Astrocyte (in vitro differentiated cells and primary cell): ENCODE results near the gene PADI3. TPM values are rescaled to one million over a fixed set of nuclear protein-coding genes. Genes with fewer than 3 reads are reported as not detected.

Experiments used
- DNase-seq: peaks from one replicate; pipeline ENCODE4 v3.0.0-alpha.2; 2010; ENCODE audit warnings: low read depth
- FAIRE-seq: peaks from 2 replicates; lab custom pipeline; 2011; peaks lifted over from hg19 to GRCh38; lab: Jason Lieb, UNC
- H2AFZ ChIP-seq: 2 replicates; pipeline ENCODE4 v1.6.0; 2012; ENCODE audit warnings: low read depth, low read length, inconsistent platforms
- H3K27ac ChIP-seq: 2 replicates; pipeline ENCODE4 v1.5.1; 2011; ENCODE audit warnings: low read depth, low read length, inconsistent platforms
- H3K27me3 ChIP-seq: 2 replicates; pipeline ENCODE4 v1.6.0; 2011; ENCODE audit warnings: low read length, inconsistent platforms; ENCODE audit not compliant: insufficient read depth
- H3K36me3 ChIP-seq: 2 replicates; pipeline ENCODE4 v1.5.1; 2011; ENCODE audit warnings: low read length, inconsistent platforms; ENCODE audit not compliant: insufficient read depth
- H3K4me1 ChIP-seq: 2 replicates; pipeline ENCODE4 v1.5.1; 2011; ENCODE audit warnings: low read length, inconsistent platforms; ENCODE audit not compliant: insufficient read depth
- H3K4me2 ChIP-seq: 2 replicates; pipeline ENCODE4 v1.6.0; 2012; ENCODE audit warnings: low read length, inconsistent platforms
- H3K4me3 ChIP-seq: 2 replicates; pipeline ENCODE4 v1.5.1; 2011; ENCODE audit warnings: low read depth, mild to moderate bottlenecking, low read length, inconsistent platforms; ENCODE audit not compliant: insufficient read depth
- H3K79me2 ChIP-seq: 2 replicates; pipeline ENCODE4 v1.6.0; 2012; ENCODE audit warnings: mild to moderate bottlenecking, low read length, inconsistent platforms; ENCODE audit not compliant: insufficient read depth
- H3K9ac ChIP-seq: 2 replicates; pipeline ENCODE4 v1.6.0; 2012; ENCODE audit warnings: mild to moderate bottlenecking, low read length, inconsistent platforms
- H3K9me3 ChIP-seq: 2 replicates; pipeline ENCODE4 v1.5.1; 2012; ENCODE audit warnings: low read depth, mild to moderate bottlenecking, low read length, inconsistent platforms; ENCODE audit not compliant: insufficient read depth
- H4K20me1 ChIP-seq: 2 replicates; pipeline ENCODE4 v1.6.0; 2012; ENCODE audit warnings: low read length, inconsistent platforms; ENCODE audit not compliant: insufficient read depth
- H3K27ac Mint-ChIP-seq: one replicate; pipeline ENCODE4 v1.8.0; 2021; ENCODE audit warnings: mild to moderate bottlenecking, mixed read lengths; ENCODE audit not compliant: unreplicated experiment
- H3K27me3 Mint-ChIP-seq: one replicate; pipeline ENCODE4 v1.8.0; 2021; ENCODE audit warnings: low read depth, mixed read lengths; ENCODE audit not compliant: unreplicated experiment
- H3K36me3 Mint-ChIP-seq: one replicate; pipeline ENCODE4 v1.8.0; 2021; ENCODE audit warnings: low read depth, mixed read lengths; ENCODE audit not compliant: unreplicated experiment
- H3K4me1 Mint-ChIP-seq: one replicate; pipeline ENCODE4 v1.8.0; 2021; ENCODE audit warnings: low read depth, mixed read lengths; ENCODE audit not compliant: unreplicated experiment
- H3K4me3 Mint-ChIP-seq: one replicate; pipeline ENCODE4 v1.8.0; 2021; ENCODE audit warnings: mild to moderate bottlenecking, moderate library complexity, mixed read lengths; ENCODE audit not compliant: unreplicated experiment
- H3K9me3 Mint-ChIP-seq: one replicate; pipeline ENCODE4 v1.8.0; 2021; ENCODE audit warnings: mild to moderate bottlenecking, mixed read lengths; ENCODE audit not compliant: unreplicated experiment
- CTCF ChIP-seq: IDR thresholded peaks from 2 replicates; pipeline ENCODE4 v1.5.1; 2011; ENCODE audit warnings: low read depth, mild to moderate bottlenecking, inconsistent platforms, low read length, moderate library complexity; ENCODE audit not compliant: insufficient read depth
- EZH2 ChIP-seq: IDR thresholded peaks from 2 replicates; pipeline ENCODE4 v1.6.1; 2012; ENCODE audit warnings: mild to moderate bottlenecking, low read length, inconsistent platforms; ENCODE audit not compliant: insufficient read depth
- total RNA-seq: library from RNA; stranded (reverse); gene quantifications from 2 replicates; pipeline ENCODE4 v1.2.1, GENCODE V29; 2021

Gene PADI3
- total RNA-seq, 1 donor from 2014 or later, result 0.09 TPM

GRCh38 chr1:17289721-17290120 lies 40.8 kb downstream of the PADI3 start:
- peaks cover 2% of the 10 kb centered on the region for H3K9me3 Mint-ChIP-seq
- H3K4me3 Mint-ChIP-seq, result no peak overlapping the region
- H3K4me1 Mint-ChIP-seq, result peaks cover 5% of the 10 kb centered on the region
- Histone ChIP-seq H2AFZ (no peak overlapping the region), H3K4me1 (peaks cover 19% of the 10 kb centered on the region), H3K27me3 (peaks cover 5% of the 10 kb centered on the region), H3K4me2 (peak overlapping the region; percentile 27), H3K4me3 (no peak overlapping the region), H4K20me1 (no peaks in the 10 kb centered on the region), H3K79me2 (no peaks in the 10 kb centered on the region), H3K9me3 (no peaks in the 10 kb centered on the region), H3K36me3 (no peaks in the 10 kb centered on the region), H3K9ac (no peak overlapping the region), H3K27ac (no peak overlapping the region)
- no peaks in the 10 kb centered on the region for H3K36me3 Mint-ChIP-seq
- no peak overlapping the region for H3K27ac Mint-ChIP-seq
- DNase-seq (peak; percentile 64), FAIRE-seq (peak; percentile 32)
- H3K27me3 Mint-ChIP-seq, result peaks cover 32% of the 10 kb centered on the region
- TF ChIP-seq CTCF, result no peak
- TF ChIP-seq EZH2, result no peak

GRCh38 chr1:17290553-17290952 lies 41.7 kb downstream of the PADI3 start:
- Histone ChIP-seq H3K27ac (no peak overlapping the region), H2AFZ (no peak overlapping the region), H3K4me3 (no peak overlapping the region), H3K36me3 (no peaks in the 10 kb centered on the region), H3K9me3 (no peaks in the 10 kb centered on the region), H3K79me2 (no peaks in the 10 kb centered on the region), H3K9ac (no peak overlapping the region), H3K4me1 (peaks cover 19% of the 10 kb centered on the region), H3K27me3 (peaks cover 5% of the 10 kb centered on the region), H3K4me2 (no peak overlapping the region), H4K20me1 (no peaks in the 10 kb centered on the region)
- TF ChIP-seq EZH2 (no peak), CTCF (no peak)
- DNase-seq (no peak), FAIRE-seq (no peak)
- Mint-ChIP-seq H3K4me3 (no peak overlapping the region), H3K9me3 (peaks cover 2% of the 10 kb centered on the region), H3K4me1 (peaks cover 5% of the 10 kb centered on the region), H3K36me3 (no peaks in the 10 kb centered on the region), H3K27ac (peak overlapping the region; percentile 26), H3K27me3 (peaks cover 28% of the 10 kb centered on the region)

- Histone ChIP-seq H4K20me1 (no peaks in the 10 kb centered on the region), H3K4me2 (no peak overlapping the region), H2AFZ (no peak overlapping the region), H3K9ac (no peak overlapping the region), H3K79me2 (no peaks in the 10 kb centered on the region), H3K4me1 (peaks cover 12% of the 10 kb centered on the region), H3K27ac (no peak overlapping the region), H3K4me3 (no peak overlapping the region), H3K9me3 (no peaks in the 10 kb centered on the region), H3K36me3 (no peaks in the 10 kb centered on the region), H3K27me3 (peaks cover 5% of the 10 kb centered on the region)
- H3K4me3 Mint-ChIP-seq, result no peak overlapping the region
- peaks cover 5% of the 10 kb centered on the region for H3K4me1 Mint-ChIP-seq
- no peak for FAIRE-seq
- no peak for DNase-seq
- no peaks in the 10 kb centered on the region for H3K36me3 Mint-ChIP-seq
- H3K9me3 Mint-ChIP-seq, result peaks cover 2% of the 10 kb centered on the region
- TF ChIP-seq EZH2 (no peak), CTCF (no peak)
- H3K27ac Mint-ChIP-seq, result no peak overlapping the region
- H3K27me3 Mint-ChIP-seq, result peaks cover 29% of the 10 kb centered on the region
These were observed 43.6 kb downstream of the PADI3 start for GRCh38 chr1:17292299-17293160.
